SK-N-SH (cell line): ENCODE results near the gene CYP2A7.

Experiments
- FOSL2 ChIP-seq: IDR thresholded peaks from 2 replicates; pipeline ENCODE4 v1.4.0; 2012; ENCODE audit warnings: low read depth, mild to moderate bottlenecking, moderate library complexity, borderline replicate concordance
- FOXJ3 ChIP-seq: sonication (generic); formaldehyde crosslinking; IDR thresholded peaks from 2 replicates; pipeline ENCODE4 v1.5.1; 2020; ENCODE audit warnings: mild to moderate bottlenecking, missing genetic modification reagents
- MXI1 ChIP-seq: IDR thresholded peaks from 2 replicates; pipeline ENCODE4 v1.6.1; 2012; ENCODE audit warnings: mild to moderate bottlenecking, low read depth, low read length, improper control_type of control experiment
- NFIC ChIP-seq: IDR thresholded peaks from 2 replicates; pipeline ENCODE4 v1.4.0; 2012; ENCODE audit warnings: borderline replicate concordance
- NRF1 ChIP-seq: IDR thresholded peaks from 2 replicates; pipeline ENCODE4 v1.6.1; 2012; ENCODE audit warnings: low read depth, mild to moderate bottlenecking, low read length
- RAD21 ChIP-seq: IDR thresholded peaks from 2 replicates; pipeline ENCODE4 v1.6.1; 2012; ENCODE audit warnings: mild to moderate bottlenecking, low read length
- RFX5 ChIP-seq: IDR thresholded peaks from 2 replicates; pipeline ENCODE4 v1.6.1; 2012; ENCODE audit warnings: mild to moderate bottlenecking, improper control_type of control experiment, low read length
- SMC3 ChIP-seq: IDR thresholded peaks from 2 replicates; pipeline ENCODE4 v1.6.1; 2012; ENCODE audit warnings: low read depth, low read length, improper control_type of control experiment
- TAF1 ChIP-seq: IDR thresholded peaks from 2 replicates; pipeline ENCODE4 v1.6.1; 2012; ENCODE audit warnings: low read depth, mild to moderate bottlenecking, low read length, moderate library complexity, borderline replicate concordance
- TCF12 ChIP-seq: IDR thresholded peaks from 2 replicates; pipeline ENCODE4 v1.4.0; 2012
- USF2 ChIP-seq: fragments of 150-350 bp; IDR thresholded peaks from 2 replicates; pipeline ENCODE4 v1.6.1; 2017; ENCODE audit warnings: antibody characterized with exemption, low read length, low read depth, borderline replicate concordance
- TF ChIP-seq, protein P1 (sequence below): fragments of 200-600 bp; sonication (generic); IDR thresholded peaks from 2 replicates; pipeline ENCODE4 v1.6.1; 2017; ENCODE audit warnings: antibody characterized with exemption, mild to moderate bottlenecking, moderate library complexity
- TF ChIP-seq, protein P2 (sequence below): IDR thresholded peaks from 2 replicates; pipeline ENCODE4 v1.4.0; 2012; ENCODE audit warnings: low read depth, borderline replicate concordance

- no peak for TF ChIP-seq USF2
- TF ChIP-seq, protein P1, sequence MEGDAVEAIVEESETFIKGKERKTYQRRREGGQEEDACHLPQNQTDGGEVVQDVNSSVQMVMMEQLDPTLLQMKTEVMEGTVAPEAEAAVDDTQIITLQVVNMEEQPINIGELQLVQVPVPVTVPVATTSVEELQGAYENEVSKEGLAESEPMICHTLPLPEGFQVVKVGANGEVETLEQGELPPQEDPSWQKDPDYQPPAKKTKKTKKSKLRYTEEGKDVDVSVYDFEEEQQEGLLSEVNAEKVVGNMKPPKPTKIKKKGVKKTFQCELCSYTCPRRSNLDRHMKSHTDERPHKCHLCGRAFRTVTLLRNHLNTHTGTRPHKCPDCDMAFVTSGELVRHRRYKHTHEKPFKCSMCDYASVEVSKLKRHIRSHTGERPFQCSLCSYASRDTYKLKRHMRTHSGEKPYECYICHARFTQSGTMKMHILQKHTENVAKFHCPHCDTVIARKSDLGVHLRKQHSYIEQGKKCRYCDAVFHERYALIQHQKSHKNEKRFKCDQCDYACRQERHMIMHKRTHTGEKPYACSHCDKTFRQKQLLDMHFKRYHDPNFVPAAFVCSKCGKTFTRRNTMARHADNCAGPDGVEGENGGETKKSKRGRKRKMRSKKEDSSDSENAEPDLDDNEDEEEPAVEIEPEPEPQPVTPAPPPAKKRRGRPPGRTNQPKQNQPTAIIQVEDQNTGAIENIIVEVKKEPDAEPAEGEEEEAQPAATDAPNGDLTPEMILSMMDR: no peak
- TF ChIP-seq TAF1: no peak
- no peak for TF ChIP-seq MXI1
- TF ChIP-seq, protein P2, sequence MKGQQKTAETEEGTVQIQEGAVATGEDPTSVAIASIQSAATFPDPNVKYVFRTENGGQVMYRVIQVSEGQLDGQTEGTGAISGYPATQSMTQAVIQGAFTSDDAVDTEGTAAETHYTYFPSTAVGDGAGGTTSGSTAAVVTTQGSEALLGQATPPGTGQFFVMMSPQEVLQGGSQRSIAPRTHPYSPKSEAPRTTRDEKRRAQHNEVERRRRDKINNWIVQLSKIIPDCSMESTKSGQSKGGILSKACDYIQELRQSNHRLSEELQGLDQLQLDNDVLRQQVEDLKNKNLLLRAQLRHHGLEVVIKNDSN: no peak
- TF ChIP-seq RFX5: no peak
- no peak for TF ChIP-seq FOSL2
- TF ChIP-seq NRF1: no peak
- TF ChIP-seq TCF12: no peak
- TF ChIP-seq FOXJ3 (CRISPR knock-in tag): no peak
- no peak for TF ChIP-seq SMC3
- no peak for TF ChIP-seq NFIC
- no peak for TF ChIP-seq RAD21
These were observed 46.8 kb upstream of the CYP2A7 start for GRCh38 chr19:40928850-40929249.
